Kidney epithelial cell (primary cell): ENCODE data around the gene UROC1. TPM values are rescaled to one million over a fixed set of nuclear protein-coding genes. Genes with fewer than 3 reads are reported as not detected.

Source experiments
- DNase-seq: peaks from one replicate; pipeline ENCODE4 v3.0.0-alpha.2; 2010; ENCODE audit warnings: low read depth
- H3K27me3 ChIP-seq: 2 replicates; pipeline ENCODE4 v1.6.0; 2011; ENCODE audit warnings: low read length; ENCODE audit not compliant: control insufficient read depth, insufficient read depth
- H3K36me3 ChIP-seq: 2 replicates; pipeline ENCODE4 v1.5.1; 2011; ENCODE audit warnings: low read length; ENCODE audit not compliant: control insufficient read depth, insufficient read depth
- H3K4me3 ChIP-seq: 2 replicates; pipeline ENCODE4 v1.5.1; 2011; ENCODE audit warnings: low read depth, mild to moderate bottlenecking, control low read depth, low read length
- CTCF ChIP-seq: IDR thresholded peaks from 2 replicates; pipeline ENCODE4 v1.5.1; 2011; ENCODE audit warnings: mild to moderate bottlenecking, moderate library complexity, low read length, control low read depth, inconsistent platforms; ENCODE audit not compliant: insufficient read depth, poor library complexity, severe bottlenecking
- total RNA-seq: library from RNA; depleted of rRNA; stranded (reverse); fragments of >200 nt; gene quantifications from 2 replicates; pipeline ENCODE4 v1.2.3, GENCODE V29; 2015

Gene UROC1
- not detected in 2 replicates for total RNA-seq

DNA sequence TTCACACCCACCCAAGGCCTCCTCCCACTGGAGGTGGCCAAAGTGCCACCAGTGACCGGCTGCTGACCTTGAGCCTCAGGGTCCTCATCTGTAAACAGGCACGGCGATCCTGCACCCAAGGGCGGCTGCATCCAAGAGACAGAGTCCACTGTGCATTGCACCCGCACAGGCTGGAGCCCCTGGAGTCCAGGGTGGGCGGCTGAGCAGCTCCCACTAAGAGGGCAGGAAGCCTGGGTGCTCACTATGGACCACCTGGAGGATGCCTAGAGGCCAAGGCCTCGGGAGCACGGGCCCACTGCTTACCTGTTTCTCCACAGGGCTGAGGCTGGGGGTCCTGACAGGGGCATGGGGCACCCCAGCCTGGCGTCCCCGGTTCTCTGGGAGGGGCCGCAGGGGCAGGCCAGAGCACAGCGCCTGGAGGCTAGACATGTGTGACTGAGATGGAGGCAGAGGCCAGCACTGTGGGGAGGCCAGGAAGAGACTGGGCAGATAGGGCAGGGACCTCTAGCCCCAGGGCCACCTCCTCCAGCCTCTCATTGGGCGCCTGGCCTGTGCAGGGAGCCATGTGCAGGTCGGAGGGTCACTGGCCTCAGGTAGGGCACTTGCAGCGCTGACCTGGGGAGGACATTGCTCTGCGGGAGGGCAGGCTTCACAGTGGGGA, at the start of gene UROC1:
UROC1 (minus strand) TSS at position 483 of the 661 bp plus-strand sequence; CDS start at position 429, 54 bp downstream.
- no peak within 1 kb of the TSS for H3K4me3 ChIP-seq
- no peak for DNase-seq
- peaks cover 8% of the 10 kb centered on the region for H3K27me3 ChIP-seq
- no peak for TF ChIP-seq CTCF
- H3K36me3 ChIP-seq = no peaks in the 10 kb centered on the region

DNA sequence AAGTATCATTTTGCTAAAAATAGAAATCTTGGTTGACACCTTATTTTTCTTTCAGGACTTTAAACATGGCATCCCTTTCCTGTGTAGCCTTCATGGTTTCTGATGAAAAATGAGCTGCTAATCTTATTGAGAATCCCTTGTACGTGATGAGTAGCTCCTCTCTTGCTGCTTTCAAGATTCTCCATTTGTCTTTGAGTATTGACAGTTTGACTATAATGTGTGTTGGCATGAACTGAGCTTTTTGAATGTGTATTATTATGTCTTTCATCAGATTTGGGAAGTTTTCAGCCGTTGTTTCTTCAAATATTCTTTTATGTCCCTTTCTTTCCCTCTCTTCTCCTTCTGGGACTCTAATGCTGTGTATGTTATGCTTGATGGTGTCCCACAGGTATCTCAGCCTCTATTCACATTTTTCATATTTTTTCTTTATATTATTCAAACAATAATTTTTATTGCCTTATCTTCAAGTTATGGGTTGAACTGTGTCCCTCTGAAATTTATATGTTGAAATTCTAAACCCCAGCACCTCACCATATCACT, 45.2 kb upstream of the UROC1 start:
- Histone ChIP-seq H3K27me3 (no peaks in the 10 kb centered on the region), H3K4me3 (no peak overlapping the region), H3K36me3 (no peaks in the 10 kb centered on the region)
- no peak for TF ChIP-seq CTCF
- DNase-seq = no peak

DNA sequence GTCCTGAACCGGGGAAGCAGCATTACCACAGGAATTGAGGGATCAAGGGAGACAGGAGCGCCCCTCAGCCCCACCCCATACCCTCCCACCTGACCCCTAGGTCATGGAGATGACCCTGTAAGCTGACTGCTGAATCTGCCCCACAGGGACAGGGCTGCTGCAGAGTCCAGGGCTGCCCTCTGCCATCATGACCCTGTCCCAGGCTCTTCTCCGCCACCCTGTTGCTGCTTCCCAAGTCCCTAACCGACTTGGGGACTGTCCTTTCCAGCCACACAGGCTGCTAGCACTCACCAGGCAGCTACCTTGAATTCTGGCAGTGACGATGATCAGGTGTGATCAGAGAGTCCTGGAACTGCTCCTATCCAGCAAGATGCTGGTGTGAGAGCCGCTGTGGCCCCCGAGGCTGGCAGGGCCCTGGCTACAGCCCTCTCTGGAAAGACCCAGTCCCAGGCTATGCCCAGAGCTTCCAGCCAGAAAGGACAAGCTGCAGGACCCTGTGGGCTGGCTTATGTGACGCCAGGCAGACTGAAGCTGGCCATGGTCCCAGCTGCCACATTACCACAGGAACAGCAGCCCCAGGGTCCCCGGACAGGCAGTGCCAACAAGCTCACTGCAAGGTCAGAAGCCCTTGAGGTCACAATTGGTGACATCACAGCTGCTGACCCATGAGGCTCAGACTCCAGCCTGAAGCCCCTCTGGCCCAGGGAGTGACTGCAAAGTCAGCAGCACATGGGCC, 40.9 kb upstream of the UROC1 start, which contains the start of gene C3orf22:
C3orf22 (minus strand) TSS at position 597 of the 736 bp plus-strand sequence. CDS start 5,542 bp downstream, outside the sequence.
- Histone ChIP-seq H3K36me3 (no peaks in the 10 kb centered on the region), H3K4me3 (no peak within 1 kb of the TSS), H3K27me3 (peaks cover 3% of the 10 kb centered on the region)
- no peak for DNase-seq
- no peak for TF ChIP-seq CTCF

GRCh38 chr3:126557761-126558160, 40.2 kb upstream of the UROC1 start:
- no peak for TF ChIP-seq CTCF
- peaks cover 5% of the 10 kb centered on the region for H3K27me3 ChIP-seq

GRCh38 chr3:126557415-126557745, 39.8 kb upstream of the UROC1 start:
- peaks cover 8% of the 10 kb centered on the region for H3K27me3 ChIP-seq
- DNase-seq = no peak
- no peak overlapping the region for H3K4me3 ChIP-seq
- H3K36me3 ChIP-seq = no peaks in the 10 kb centered on the region
- TF ChIP-seq CTCF = no peak

More at GRCh38 chr3:126557761-126558160, 40.2 kb upstream of the UROC1 start:
- DNase-seq = no peak
- Histone ChIP-seq H3K4me3 (no peak overlapping the region), H3K36me3 (no peaks in the 10 kb centered on the region)
